HUES48 (cell line): ENCODE measurements around the gene C6.
"Not testable (repeated sequence)": the region's sequence is repeated elsewhere in the genome, so short reads cannot be mapped to it uniquely, and the experiment has no call there.

Experiments used
- H3K27ac ChIP-seq: one replicate; pipeline ENCODE4 v1.7.0; 2013; ENCODE audit warnings: low read depth, low read length, inconsistent platforms
- H3K27me3 ChIP-seq: 2 replicates; pipeline ENCODE4 v1.6.1; 2013; ENCODE audit warnings: mild to moderate bottlenecking, low read length; ENCODE audit not compliant: control insufficient read depth, insufficient read depth
- H3K36me3 ChIP-seq: 2 replicates; pipeline ENCODE4 v1.6.1; 2013; ENCODE audit warnings: low read length; ENCODE audit not compliant: control insufficient read depth, insufficient read depth
- H3K4me1 ChIP-seq: 2 replicates; pipeline ENCODE4 v1.6.1; 2013; ENCODE audit warnings: mild to moderate bottlenecking, low read length; ENCODE audit not compliant: control insufficient read depth, insufficient read depth
- H3K4me3 ChIP-seq: 2 replicates; pipeline ENCODE4 v1.5.1; 2013; ENCODE audit warnings: mild to moderate bottlenecking, low read depth, low read length
- H3K9ac ChIP-seq: 2 replicates; pipeline ENCODE4 v1.6.1; 2013; ENCODE audit warnings: mild to moderate bottlenecking, low read depth, low read length, moderate library complexity
- H3K9me3 ChIP-seq: 2 replicates; pipeline ENCODE4 v1.6.1; 2013; ENCODE audit warnings: low read length; ENCODE audit not compliant: control insufficient read depth, insufficient read depth

C6 gene

DNA sequence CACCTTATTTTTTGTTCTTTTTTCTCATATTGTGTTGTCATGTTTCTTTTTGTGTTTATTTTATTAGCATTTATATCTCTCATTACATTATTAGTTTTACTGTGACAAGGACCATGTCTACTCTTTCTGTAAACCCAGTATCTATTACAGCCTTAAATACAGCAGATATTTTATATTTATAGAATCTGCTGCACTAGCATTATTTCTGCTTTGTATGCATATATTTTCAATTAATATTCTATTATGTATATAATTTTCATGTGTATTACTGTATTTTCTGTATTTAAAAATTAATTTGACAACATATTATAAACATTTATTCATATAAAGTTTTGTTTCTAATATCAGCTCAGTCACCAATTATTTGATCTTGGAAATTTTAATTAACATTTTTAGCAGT lies 19.5 kb upstream of the C6 start:
- H3K4me1 ChIP-seq: no peaks in the 10 kb centered on the region
- no peak overlapping the region for H3K9ac ChIP-seq
- H3K27ac ChIP-seq: no peak overlapping the region
- H3K4me3 ChIP-seq: no peak overlapping the region
- H3K27me3 ChIP-seq: no peaks in the 10 kb centered on the region
- H3K9me3 ChIP-seq: peaks cover 12% of the 10 kb centered on the region; the same call in 1 of the 2 replicates
- no peaks in the 10 kb centered on the region for H3K36me3 ChIP-seq

DNA sequence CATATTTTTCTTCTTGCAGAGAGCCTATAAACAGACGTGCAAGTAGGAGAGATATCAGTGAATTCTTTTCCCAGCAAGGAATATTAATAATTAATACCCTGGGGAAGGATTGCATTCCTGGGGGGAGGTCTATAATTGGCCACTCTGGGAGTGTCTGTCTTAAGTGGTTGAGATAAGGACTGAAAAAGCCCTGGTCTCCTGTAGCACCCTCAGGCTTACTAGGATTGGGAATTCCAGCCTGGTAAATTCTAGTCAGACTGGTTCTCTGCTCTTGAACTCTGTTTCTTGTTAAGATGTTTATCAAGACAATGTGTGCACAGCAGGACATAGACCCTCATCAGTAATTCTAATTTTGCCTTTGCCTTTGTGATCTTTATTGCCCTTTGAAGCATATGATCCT lies 16.9 kb upstream of the C6 start:
- H3K27me3 ChIP-seq, H3K27ac ChIP-seq, H3K4me1 ChIP-seq, H3K36me3 ChIP-seq, H3K4me3 ChIP-seq, H3K9ac ChIP-seq: not testable (repeated sequence)
- peaks cover 12% of the 10 kb centered on the region; the same call in 1 of the 2 replicates for H3K9me3 ChIP-seq

DNA sequence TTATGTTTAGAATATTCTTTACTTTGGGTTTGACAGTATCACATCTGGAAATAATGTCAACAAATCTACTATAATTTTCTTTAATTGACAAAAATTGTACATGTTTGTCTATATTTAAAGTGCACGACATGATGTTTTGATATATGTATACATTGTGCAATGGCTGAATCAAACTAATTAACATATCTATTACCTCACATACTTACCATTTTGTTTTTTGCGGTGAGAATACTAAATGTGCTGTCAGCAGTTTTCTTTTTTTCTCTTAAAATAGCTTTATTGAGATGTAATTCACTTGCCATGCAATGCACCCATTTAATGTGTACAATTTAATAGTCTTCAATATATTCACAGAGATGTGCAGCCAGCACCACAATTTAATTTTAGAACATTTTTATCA lies 10.6 kb upstream of the C6 start:
- Histone ChIP-seq H3K27ac (no peak overlapping the region), H3K9me3 (peaks cover 3% of the 10 kb centered on the region; the same call in 1 of the 2 replicates), H3K4me1 (peaks cover 17% of the 10 kb centered on the region), H3K9ac (no peak overlapping the region), H3K27me3 (no peaks in the 10 kb centered on the region), H3K36me3 (no peaks in the 10 kb centered on the region), H3K4me3 (no peak overlapping the region)

DNA sequence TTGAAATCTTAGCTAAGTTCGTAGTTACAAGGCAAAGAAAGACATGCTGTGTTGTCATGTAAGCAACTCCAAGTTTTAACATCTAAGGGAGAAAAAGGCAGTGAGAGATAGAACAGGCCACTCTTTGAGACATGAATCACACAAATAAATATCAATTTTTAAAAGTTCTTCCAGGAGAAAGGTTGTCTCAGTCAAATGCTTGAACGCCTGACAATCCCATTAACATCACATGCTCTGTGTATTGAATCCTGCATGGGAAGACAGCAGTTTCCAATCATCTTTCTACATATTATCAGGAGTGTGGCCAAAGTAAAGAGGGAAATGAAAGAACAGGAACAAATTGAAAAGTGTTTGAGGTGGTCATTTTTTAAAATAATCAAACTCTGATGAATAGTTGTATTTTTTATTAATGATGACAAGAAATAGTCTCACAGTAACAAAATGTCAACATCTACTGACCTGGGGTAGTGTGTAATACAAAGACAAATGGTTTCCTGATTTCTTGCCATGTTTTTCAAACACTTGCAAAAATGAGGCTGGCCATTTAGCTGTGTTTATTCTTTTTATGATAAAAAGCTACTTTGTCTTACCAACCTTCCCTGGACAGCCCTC lies 6.4 kb upstream of the C6 start:
- no peaks in the 10 kb centered on the region for H3K27me3 ChIP-seq
- H3K36me3 ChIP-seq: no peaks in the 10 kb centered on the region
- H3K4me3 ChIP-seq: no peak overlapping the region

DNA sequence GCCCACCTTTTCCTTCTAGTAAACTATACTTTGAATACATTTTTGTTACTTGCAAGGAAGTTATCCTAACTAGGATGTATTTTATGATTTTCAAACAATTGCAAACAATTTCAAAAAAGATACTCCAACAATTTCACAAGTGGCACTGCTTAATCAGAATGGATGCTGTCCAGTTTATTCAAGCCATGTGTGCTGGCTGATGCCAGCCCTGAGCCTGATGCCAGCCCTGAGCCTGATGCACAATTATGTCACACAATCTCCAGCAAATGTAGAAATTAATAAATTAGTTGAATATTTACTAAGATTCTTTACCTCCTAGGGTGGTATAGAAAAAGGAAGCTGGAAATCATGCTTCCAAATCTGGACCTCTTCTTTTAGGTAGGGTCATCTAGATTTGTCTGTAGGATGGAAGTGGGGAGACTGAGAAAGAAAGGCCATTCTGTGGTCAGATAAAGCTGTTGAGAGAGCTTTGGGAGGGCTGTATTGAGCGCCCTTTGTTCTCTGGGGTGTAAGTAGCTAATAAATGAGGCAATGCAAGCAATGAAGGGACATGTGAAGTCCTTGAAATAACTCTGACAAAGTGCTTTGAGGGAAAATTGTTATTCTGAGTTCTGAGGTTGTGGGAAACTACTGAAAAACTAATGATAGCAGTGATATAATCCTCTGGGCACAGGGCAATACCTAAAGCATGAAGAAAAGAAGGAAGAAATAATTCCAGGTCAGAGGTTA lies 5.8 kb upstream of the C6 start:
- Histone ChIP-seq H3K9ac (no peak overlapping the region), H3K27me3 (no peaks in the 10 kb centered on the region), H3K36me3 (no peaks in the 10 kb centered on the region), H3K4me3 (no peak overlapping the region), H3K9me3 (no peaks in the 10 kb centered on the region), H3K27ac (no peak overlapping the region), H3K4me1 (peaks cover 21% of the 10 kb centered on the region)

More for the DNA sequence above, 6.4 kb upstream of the C6 start:
- Histone ChIP-seq H3K27ac (no peak overlapping the region), H3K4me1 (peaks cover 21% of the 10 kb centered on the region), H3K9me3 (no peaks in the 10 kb centered on the region), H3K9ac (no peak overlapping the region)

DNA sequence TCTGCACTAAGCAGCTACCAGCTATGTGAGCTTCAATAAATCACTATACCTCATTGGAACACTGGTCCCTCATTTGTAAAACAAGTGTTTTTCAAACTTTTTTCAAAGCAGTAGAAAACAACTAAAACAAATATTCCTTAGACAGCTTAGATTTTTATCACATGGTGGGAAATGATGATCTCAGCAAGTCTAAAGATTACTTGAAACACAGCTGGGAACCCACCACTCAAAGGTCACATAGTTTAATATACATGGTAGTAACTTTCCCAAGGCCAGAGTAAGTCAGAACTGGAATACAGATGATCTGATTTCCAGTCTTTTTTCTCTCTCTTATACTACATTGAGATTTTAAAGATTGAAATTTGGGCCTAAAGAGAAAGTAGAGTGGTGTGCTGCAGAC lies 850 bp upstream of the C6 start:
- Histone ChIP-seq H3K9ac (no peak overlapping the region), H3K36me3 (no peaks in the 10 kb centered on the region), H3K4me3 (no peak overlapping the region), H3K27ac (no peak overlapping the region), H3K27me3 (no peaks in the 10 kb centered on the region), H3K4me1 (peaks cover 6% of the 10 kb centered on the region; the same call in 1 of the 2 replicates), H3K9me3 (no peaks in the 10 kb centered on the region)

DNA sequence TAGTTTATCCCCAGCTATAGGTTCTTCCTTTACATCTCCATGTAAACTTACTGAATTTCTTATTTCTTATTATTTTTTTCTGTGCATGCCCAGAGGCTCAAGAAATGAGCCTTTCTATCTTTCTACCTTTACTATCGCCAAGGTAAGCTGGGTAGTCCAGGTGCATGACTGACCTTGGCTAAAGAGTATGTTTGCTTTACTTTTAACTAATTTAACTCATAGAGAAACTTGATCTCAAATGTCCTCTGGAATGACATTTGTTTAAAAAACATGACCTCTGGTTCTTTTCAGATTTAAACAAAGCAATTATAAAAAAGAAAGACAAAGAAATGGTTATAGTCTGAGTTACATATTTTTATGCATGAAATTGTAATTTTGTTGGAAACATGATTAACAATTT lies 397 bp downstream of the C6 start:
- no peaks in the 10 kb centered on the region for H3K9me3 ChIP-seq
- H3K4me3 ChIP-seq: no peak overlapping the region
- no peaks in the 10 kb centered on the region for H3K36me3 ChIP-seq
- no peaks in the 10 kb centered on the region for H3K4me1 ChIP-seq
- H3K9ac ChIP-seq: no peak overlapping the region
- no peak overlapping the region for H3K27ac ChIP-seq
- H3K27me3 ChIP-seq: no peaks in the 10 kb centered on the region

DNA sequence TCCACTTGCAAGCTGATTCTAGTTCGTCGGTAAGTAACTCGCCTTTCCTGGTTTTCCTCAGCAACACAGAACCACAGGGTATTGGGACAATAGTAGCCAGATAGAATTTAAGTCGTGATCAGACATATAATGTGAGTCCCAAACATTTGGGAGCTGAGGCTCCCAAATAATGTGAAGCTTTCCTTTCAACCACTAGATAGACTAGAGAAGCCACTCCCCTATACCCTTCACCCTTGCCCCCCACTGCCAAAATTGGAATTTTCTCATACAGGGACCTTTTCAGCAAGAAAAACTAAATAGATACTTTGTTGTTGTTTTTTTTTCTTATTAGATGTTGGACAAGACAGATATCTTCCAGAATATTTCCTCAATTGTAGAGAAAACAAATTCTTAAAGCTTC lies 1.9 kb downstream of the C6 start:
- no peaks in the 10 kb centered on the region for H3K36me3 ChIP-seq
- no peaks in the 10 kb centered on the region for H3K9me3 ChIP-seq
- H3K4me3 ChIP-seq: no peak overlapping the region
- H3K9ac ChIP-seq: no peak overlapping the region
- no peaks in the 10 kb centered on the region for H3K27me3 ChIP-seq
- H3K27ac ChIP-seq: no peak overlapping the region
- no peaks in the 10 kb centered on the region for H3K4me1 ChIP-seq

DNA sequence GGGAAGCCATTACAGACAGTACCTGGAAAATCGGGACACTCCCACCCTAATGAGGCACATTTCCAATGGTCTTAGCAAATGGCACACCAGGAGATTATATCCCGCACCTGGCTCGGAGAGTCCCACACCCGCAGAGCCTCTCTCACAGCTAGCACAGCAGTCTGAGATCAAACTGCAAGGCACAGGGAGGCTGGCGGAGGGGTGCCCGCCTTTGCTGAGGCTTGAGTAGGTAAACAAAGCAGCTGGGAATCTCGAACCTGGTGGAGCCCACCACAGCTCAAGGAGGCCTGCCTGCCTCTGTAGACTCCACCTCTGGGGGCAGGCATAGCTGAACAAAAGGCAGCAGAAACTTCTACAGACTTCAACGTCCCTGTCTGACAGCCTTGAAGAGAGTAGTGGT lies 7.9 kb downstream of the C6 start:
- not testable (repeated sequence) for H3K4me3 ChIP-seq, H3K4me1 ChIP-seq, H3K9ac ChIP-seq, H3K27me3 ChIP-seq, H3K36me3 ChIP-seq, H3K27ac ChIP-seq
- H3K9me3 ChIP-seq: peaks cover 21% of the 10 kb centered on the region

DNA sequence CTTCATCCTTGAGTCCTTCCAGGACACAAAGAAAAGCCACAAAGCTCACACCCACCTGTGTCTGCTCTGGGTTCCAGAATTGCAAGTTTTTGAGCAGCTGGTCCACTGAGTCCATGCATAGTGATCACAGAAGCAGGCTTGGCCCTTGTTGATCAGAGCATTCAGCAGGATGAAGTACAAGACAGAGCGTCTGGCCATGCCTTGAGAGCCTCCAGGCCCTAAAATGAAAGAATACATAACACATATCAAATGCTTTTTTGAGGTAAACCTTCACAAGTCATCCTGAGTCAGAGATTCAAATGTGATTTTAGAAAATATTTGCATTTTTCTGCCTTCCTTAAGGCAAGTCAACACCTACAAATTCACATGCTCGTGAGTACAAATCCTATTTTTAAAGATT lies 10.3 kb downstream of the C6 start:
- H3K27me3 ChIP-seq: no peaks in the 10 kb centered on the region
- peaks cover 21% of the 10 kb centered on the region for H3K9me3 ChIP-seq
- H3K27ac ChIP-seq: no peak overlapping the region
- H3K9ac ChIP-seq: no peak overlapping the region
- H3K4me3 ChIP-seq: no peak overlapping the region
- no peaks in the 10 kb centered on the region for H3K4me1 ChIP-seq
- no peaks in the 10 kb centered on the region for H3K36me3 ChIP-seq

DNA sequence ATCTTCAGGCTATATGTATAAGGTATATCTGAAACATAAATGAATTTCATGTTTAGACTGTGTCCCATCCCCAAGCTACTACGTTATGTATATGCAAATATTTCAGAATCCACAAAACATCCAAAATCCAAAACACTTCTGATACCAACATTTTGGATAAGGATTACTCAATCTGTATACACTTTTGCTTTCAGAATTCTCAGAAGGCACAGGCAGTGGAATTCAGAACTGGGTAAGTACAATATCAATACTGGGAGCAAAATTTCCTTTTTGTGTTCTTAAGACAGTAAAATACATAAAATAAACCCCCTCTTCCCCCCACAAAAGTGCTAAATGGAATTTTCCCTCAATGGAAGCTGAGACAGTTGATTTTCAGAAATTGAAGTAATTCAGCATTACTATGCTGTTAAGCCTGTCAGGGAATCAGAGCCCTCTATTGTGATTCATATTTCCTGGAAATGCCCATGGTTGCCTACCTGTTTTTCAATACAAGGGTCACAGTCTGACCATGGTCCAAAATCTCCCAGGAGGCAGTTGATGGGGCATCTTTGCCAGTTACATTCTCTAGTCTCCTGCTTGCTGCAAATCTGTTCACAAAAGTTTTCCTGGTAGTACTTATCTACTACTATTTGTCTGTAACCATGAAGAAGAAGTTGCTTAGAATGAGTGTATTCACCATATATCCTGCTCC lies 12.1 kb downstream of the C6 start:
- no peak overlapping the region for H3K27ac ChIP-seq
- H3K4me1 ChIP-seq: no peaks in the 10 kb centered on the region
- H3K27me3 ChIP-seq: no peaks in the 10 kb centered on the region
- H3K9me3 ChIP-seq: peaks cover 21% of the 10 kb centered on the region
- no peaks in the 10 kb centered on the region for H3K36me3 ChIP-seq
- H3K4me3 ChIP-seq: no peak overlapping the region
- H3K9ac ChIP-seq: no peak overlapping the region
